Lower lobe of right lung (tissue), 2 donors: Measurements from ENCODE around the gene ATP6V1G2. TPM values are rescaled to one million over a fixed set of nuclear protein-coding genes. Genes with fewer than 3 reads are reported as not detected.

Experiments used
- ATAC-seq, 2 donors: fragments of 200-7000 bp; cut with Tn5 transposase; one replicate each; pipeline ENCODE4 v1.9.1; 2020 to 2022; ENCODE audit warnings: mild to moderate bottlenecking in 2 of 2, moderate library complexity in 2 of 2
- DNase-seq: peaks from one replicate; pipeline ENCODE4 v3.0.0-alpha.2; 2020
- H3K27ac ChIP-seq: fragments of 200-600 bp; one replicate; pipeline ENCODE4 v1.8.0; 2022
- H3K27me3 ChIP-seq: fragments of 200-600 bp; one replicate; pipeline ENCODE4 v1.8.0; 2022; ENCODE audit warnings: low read depth
- H3K36me3 ChIP-seq: fragments of 200-600 bp; one replicate; pipeline ENCODE4 v1.8.0; 2022; ENCODE audit warnings: mild to moderate bottlenecking
- H3K4me1 ChIP-seq: fragments of 200-600 bp; one replicate; pipeline ENCODE4 v1.8.0; 2022
- H3K4me3 ChIP-seq: fragments of 200-600 bp; one replicate; pipeline ENCODE4 v1.8.0; 2022; ENCODE audit warnings: mild to moderate bottlenecking
- H3K9me3 ChIP-seq: fragments of 200-600 bp; one replicate; pipeline ENCODE4 v1.8.0; 2022
- CTCF ChIP-seq: fragments of 200-600 bp; IDR thresholded peaks from one replicate; pipeline ENCODE4 v1.8.0; 2022; ENCODE audit warnings: antibody characterized with exemption, mild to moderate bottlenecking
- intact Hi-C: fragments of 100-400 bp; cut with DNase I; formaldehyde crosslinking; loops from one replicate; pipeline ENCODE4 v1.11.0; 2022
- total RNA-seq: library from RNA; stranded (reverse); fragmentation: NEBNext Ultra II Directional; extraction: Animal tissue kit (Norgen Biotek cat#: 25700); gene quantifications from one replicate; pipeline ENCODE4 v1.2.1, GENCODE V29; 2021
- donor health status: DM: no; HTN: yes; CAD: no; lungs with severe emphysema.

The ATP6V1G2 gene
- total RNA-seq, 1 donor from 2014 or later: 1.6 TPM

- no peaks in the 10 kb centered on the region for H3K27me3 ChIP-seq
- no peaks in the 10 kb centered on the region for H3K9me3 ChIP-seq
- no peak overlapping the region for H3K4me3 ChIP-seq
- DNase-seq: no peak
- ATAC-seq: peak in 1 of 2 donors; percentile 21
- H3K4me1 ChIP-seq: peaks cover 12% of the 10 kb centered on the region
- no peaks in the 10 kb centered on the region for H3K36me3 ChIP-seq
- intact Hi-C loops: no loop called here
- no peak for TF ChIP-seq CTCF
- H3K27ac ChIP-seq: peak overlapping the region; percentile 6
Observed at GRCh38 chr6:31567531-31568370, 21.3 kb upstream of the ATP6V1G2 start.

GRCh38 chr6:31560697-31561058, 14.3 kb upstream of the ATP6V1G2 start:
- Histone ChIP-seq H3K4me1 (peaks cover 47% of the 10 kb centered on the region), H3K4me3 (no peak overlapping the region), H3K9me3 (no peaks in the 10 kb centered on the region), H3K27ac (peak overlapping the region; percentile 75), H3K36me3 (peaks cover 41% of the 10 kb centered on the region), H3K27me3 (no peaks in the 10 kb centered on the region)
- no peak for TF ChIP-seq CTCF
- intact Hi-C loops: no loop called here
- ATAC-seq (no peak), DNase-seq (no peak)

- no peaks in the 10 kb centered on the region for H3K27me3 ChIP-seq
- DNase-seq: peak; percentile 68
- H3K9me3 ChIP-seq: no peaks in the 10 kb centered on the region
- H3K36me3 ChIP-seq: peaks cover 41% of the 10 kb centered on the region
- intact Hi-C loops: no loop called here
- peak overlapping the region; percentile 2 for H3K4me3 ChIP-seq
- peak overlapping the region; percentile 75 for H3K27ac ChIP-seq
- H3K4me1 ChIP-seq: peaks cover 47% of the 10 kb centered on the region
- peak; percentile 75 to 76 for ATAC-seq
- peak; percentile 10 for TF ChIP-seq CTCF
Observed at GRCh38 chr6:31559958-31560696, 13.7 kb upstream of the ATP6V1G2 start.

GRCh38 chr6:31559606-31559957, 13.2 kb upstream of the ATP6V1G2 start:
- Histone ChIP-seq H3K4me3 (peak overlapping the region; percentile 2), H3K9me3 (no peaks in the 10 kb centered on the region), H3K4me1 (peaks cover 47% of the 10 kb centered on the region), H3K27me3 (no peaks in the 10 kb centered on the region), H3K36me3 (peaks cover 46% of the 10 kb centered on the region), H3K27ac (peak overlapping the region; percentile 75)
- no peak for TF ChIP-seq CTCF
- peak in 1 of 2 donors; percentile 4 for ATAC-seq
- DNase-seq: no peak
- intact Hi-C loops: no loop called here

- Histone ChIP-seq H3K27ac (peak overlapping the region; percentile 75), H3K36me3 (peaks cover 53% of the 10 kb centered on the region), H3K9me3 (no peaks in the 10 kb centered on the region), H3K27me3 (no peaks in the 10 kb centered on the region), H3K4me3 (peak overlapping the region; percentile 15), H3K4me1 (peaks cover 47% of the 10 kb centered on the region)
- ATAC-seq (peak; percentile 79 to 84), DNase-seq (peak; percentile 64)
- intact Hi-C loops: no loop called here
- TF ChIP-seq CTCF: no peak
Observed at GRCh38 chr6:31558631-31559500, 12.5 kb upstream of the ATP6V1G2 start.
